NCI-H2196 treated with DMSO at 0.1 percent for 48 hours (cell line): ENCODE data around the gene BAG3.
"Not testable (repeated sequence)": the region's sequence is repeated elsewhere in the genome, so short reads cannot be mapped to it uniquely, and the experiment has no call there.

ENCODE experiments used
- DNase-seq: peaks from one replicate; lab custom pipeline; 2025; ENCODE audit not compliant: unreplicated experiment; lab: John Stamatoyannopoulos, UW

Gene BAG3

DNA sequence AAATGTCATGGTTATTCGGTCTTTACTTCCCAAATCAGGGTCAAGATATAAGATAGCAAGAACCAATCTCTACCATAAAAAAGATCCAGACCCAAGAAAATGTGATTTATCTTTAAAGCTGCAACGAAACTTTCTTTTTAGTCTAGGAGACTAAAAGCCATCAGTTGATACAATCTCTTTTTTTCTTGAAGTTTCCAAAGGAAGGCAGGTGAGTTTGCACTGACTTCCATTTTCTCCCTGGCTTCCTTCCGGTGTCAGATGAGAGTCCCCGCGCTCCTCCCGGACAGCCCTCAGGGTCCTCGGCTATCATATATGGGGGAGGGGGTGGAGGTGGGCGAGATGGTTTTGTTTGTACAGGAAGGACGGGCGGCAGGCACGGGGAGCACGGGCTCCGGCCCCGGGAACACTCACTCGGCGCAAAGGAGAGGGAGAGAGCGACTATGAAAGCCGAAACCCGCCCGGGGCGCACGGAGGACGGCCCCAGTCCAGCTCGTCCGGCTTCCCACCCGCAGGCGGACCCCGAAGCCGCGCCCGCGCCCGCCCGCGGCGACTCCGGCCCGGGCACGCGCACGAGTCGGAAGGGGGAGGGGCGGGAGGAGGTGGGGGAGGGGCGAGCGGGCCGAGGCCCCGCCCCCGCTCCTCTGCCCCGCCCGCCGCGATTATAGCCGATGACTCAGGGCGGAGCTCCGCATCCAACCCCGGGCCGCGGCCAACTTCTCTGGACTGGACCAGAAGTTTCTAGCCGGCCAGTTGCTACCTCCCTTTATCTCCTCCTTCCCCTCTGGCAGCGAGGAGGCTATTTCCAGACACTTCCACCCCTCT, at the start of gene BAG3:
Gene BAG3 (plus strand): TSS at position 689 of the 822 bp plus-strand sequence. CDS start 296 bp downstream, outside the sequence.
- DNase-seq = peak; percentile 43

GRCh38 chr10:119602241-119603095, 48.7 kb upstream of the BAG3 start:
- no peak for DNase-seq

- no peak for DNase-seq
Observed at GRCh38 chr10:119604468-119604867, 46.7 kb upstream of the BAG3 start.

DNA sequence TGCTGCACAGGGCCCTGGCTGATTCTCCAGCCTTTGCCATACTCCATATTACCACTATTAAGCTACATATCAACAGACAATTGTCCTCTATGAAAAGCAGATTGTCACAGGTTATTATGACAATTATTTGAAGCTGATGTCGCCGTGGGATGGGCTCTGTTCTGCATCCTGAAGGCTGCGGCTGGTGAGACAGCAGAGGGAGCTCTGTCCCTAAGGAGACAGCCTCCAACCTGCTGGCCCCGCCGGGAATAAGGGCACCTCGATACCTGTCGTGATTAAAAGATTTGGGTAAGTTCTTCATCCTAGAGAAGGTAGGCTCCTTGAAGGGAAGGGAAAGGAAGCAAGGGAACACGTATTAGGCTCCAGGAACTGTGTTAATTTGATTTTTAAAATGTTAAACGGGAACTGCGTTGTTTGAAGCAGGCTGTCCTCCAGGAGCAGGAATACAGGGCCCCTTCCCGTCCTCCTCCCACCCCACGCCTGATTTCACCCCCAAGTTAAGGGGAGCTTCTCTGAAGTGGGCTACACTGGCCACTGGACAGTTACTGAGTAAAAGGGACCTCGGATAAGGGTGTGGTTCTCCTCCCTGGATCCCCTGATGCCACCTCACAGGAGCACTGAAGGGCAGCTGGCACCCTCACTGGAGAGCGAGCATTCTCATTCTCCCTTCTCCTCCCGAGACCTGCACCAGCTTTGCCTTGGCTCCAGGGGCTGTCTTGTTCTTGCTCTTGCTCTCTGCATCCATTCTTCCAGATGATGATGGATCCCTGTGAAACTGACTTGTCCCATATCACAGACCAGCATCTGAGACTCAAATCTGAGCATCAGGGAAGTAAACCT, 42.6 kb upstream of the BAG3 start:
- no peak for DNase-seq

DNA sequence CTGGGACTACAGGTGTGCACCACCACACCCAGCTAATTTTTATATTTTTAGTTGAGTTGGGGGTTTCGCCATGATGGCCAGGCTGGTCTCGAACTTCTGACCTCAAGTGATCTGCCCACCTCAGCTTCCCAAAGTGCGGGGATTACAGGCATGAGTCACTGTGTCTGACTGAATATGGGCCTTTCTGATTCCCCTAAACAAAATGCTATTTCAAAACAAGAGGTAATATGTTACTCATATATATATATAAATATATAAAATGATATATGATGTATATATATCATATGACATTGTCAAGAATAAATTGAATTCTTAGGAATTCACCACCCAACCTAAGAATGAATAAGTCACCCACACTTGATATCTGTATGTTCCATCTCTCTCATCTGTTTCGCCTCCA, 41.7 kb upstream of the BAG3 start:
- no peak for DNase-seq

GRCh38 chr10:119611433-119611832, 39.7 kb upstream of the BAG3 start:
- no peak for DNase-seq

DNA sequence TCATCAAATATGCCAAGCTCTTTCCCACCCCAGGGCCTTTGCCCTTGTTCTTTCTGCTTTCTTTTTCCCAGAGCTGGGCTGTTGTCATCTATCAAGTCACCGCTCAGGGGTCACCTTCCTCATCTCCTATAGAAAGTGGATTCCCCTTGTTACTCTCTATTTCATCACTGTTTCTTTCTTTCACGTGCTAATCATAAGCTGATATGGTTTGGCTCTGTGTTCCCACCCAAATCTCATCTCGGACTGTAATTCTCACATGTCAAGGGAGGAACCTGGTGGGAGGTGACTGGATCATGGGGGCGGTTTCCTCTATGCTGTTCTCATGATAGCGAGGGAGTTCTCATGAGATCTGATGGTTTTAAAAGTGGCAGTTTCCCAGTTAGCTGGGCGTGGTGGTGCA, 37.4 kb upstream of the BAG3 start:
- DNase-seq = no peak

DNA sequence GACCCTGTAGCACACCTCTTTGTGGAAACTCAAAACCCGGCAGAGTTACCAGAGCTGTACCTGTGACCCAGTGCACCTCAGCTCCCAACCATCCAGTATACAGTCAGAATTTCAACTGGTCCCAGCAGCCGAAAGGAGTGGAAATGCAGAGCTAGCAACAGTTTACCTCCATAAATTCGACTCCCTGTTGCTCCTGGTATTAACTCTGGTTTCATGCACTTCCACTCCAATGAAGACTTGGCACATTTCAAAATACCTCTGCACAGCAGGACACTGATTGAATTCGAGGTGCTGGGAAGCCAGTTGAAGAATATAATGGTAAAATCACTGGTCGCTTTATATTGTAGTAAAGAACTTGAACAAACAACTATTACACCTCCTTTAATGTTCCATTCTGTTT, 36.5 kb upstream of the BAG3 start:
- DNase-seq = no peak

DNA sequence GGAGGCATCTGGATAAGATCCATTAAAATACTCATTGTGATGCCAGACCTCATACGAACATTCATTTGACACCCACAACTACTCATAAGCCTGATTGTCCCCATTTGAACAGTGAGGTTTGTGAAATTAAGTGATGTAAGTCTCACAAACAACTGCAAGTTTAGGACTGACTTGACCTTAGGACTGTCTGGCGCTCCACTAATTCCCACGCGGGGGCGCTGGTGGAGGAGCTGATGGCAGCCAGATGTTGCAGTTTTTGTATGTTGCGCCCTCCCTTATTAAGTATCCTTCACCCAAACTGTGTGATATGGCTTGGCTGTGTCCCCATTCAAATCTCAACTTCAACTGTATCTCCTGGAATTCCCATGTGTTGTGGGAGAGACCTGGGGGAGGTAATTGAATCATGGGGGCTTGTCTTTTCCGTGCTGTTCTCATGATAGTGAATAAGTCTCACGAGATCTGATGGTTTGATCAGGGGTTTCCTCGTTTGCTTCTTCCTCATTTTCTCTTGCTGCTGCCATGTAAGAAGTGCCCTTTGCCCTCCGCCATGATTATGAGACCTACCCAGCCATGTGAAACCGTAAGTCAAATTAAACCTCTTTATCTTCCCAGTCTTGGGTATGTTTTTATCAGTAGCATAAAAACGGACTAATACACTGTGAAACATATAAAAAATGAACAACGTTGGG, 34.2 kb upstream of the BAG3 start:
- DNase-seq = no peak

DNA sequence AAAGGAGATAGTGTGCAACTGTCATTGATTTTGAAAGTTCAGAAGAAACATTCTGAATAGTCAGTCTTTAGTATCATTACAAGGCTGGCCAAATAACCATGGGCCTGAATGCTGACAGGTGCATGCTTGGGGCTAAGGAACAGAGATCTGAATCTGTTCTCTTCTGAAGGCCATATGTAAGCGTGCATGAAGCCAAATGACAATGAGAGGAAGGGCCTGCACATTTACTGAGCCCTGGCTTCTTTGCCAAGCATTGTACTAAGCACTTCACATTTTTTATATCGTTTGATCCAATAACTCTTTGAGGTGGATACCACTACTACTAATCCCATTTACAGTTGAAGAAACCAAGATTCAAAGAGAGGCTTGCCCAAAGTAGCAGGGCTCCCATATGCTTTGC, 32.0 kb upstream of the BAG3 start:
- DNase-seq = no peak

- not testable (repeated sequence) for DNase-seq
Observed at GRCh38 chr10:119619811-119620210, 31.4 kb upstream of the BAG3 start.

GRCh38 chr10:119620241-119621077, 30.7 kb upstream of the BAG3 start:
- DNase-seq = no peak

- DNase-seq = no peak
Observed at GRCh38 chr10:119621078-119621384, 30.1 kb upstream of the BAG3 start.

GRCh38 chr10:119625570-119626280, 25.5 kb upstream of the BAG3 start:
- no peak for DNase-seq

- no peak for DNase-seq
Observed at GRCh38 chr10:119630300-119630699, 20.9 kb upstream of the BAG3 start.

- no peak for DNase-seq
Observed at GRCh38 chr10:119633538-119634218, 17.5 kb upstream of the BAG3 start.

- DNase-seq = no peak
Observed at GRCh38 chr10:119634219-119634544, 17.0 kb upstream of the BAG3 start.

DNA sequence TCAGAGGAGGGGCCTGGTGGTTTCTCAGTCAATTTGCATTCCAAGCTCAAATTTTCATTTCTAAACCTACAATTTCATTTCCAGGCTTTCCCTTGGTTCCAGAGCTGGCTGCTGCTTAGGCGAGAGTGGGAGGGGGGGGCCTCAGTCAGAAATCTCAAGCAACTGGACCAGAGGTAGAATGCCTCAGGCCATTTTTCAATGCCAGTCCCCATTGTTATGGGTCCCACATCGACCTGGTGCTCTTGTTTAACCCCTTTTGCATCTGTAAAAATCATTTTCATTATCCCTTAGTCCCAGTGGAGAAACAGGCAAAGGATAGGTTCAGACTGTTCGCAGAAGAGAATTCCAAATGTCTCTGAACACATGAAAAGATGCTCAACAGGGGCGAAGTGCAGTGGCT, 13.5 kb upstream of the BAG3 start:
- DNase-seq = no peak

GRCh38 chr10:119638982-119639381, 12.2 kb upstream of the BAG3 start:
- DNase-seq = no peak
